Measurements from ENCODE around the gene RRM2.

The RRM2 gene

DNA sequence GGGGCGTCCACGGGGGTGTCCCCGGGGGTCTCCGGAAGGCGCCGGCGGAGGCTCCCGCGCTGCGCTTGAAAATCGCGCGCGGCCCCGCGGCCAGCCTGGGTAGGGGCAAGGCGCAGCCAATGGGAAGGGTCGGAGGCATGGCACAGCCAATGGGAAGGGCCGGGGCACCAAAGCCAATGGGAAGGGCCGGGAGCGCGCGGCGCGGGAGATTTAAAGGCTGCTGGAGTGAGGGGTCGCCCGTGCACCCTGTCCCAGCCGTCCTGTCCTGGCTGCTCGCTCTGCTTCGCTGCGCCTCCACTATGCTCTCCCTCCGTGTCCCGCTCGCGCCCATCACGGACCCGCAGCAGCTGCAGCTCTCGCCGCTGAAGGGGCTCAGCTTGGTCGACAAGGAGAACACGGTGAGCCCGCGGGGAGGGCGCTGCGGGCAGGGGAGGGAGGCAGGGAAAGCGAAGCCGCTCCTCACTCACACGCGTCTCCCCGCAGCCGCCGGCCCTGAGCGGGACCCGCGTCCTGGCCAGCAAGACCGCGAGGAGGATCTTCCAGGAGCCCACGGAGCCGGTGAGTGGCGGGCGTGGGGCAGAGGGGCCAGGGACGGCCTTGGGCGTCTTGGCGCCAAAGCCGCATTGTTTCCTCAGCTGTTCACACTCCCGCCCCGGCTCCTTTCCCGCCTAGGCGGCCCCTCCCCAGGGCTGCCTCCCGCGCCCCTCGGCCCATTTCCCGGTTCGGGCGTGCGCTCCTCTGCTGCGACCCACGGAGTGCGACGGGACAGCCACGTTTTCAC, at the start of gene RRM2:
Gene RRM2 (plus strand): TSS at position 240 of the 781 bp plus-strand sequence. CDS start 60 bp downstream, at position 300.
- Histone ChIP-seq H3F3A (ENCODE audit: low read depth) (peaks cover 8% of the 10 kb centered on the region), H2AFZ (ENCODE audit: low read length) (peak within 1 kb of the TSS; percentile 6; the same call in 1 of the 2 replicates), H3K79me2 (ENCODE audit: insufficient read depth, low read length) (peaks cover 87% of the 10 kb centered on the region), H3K36me3 (ENCODE audit: insufficient read depth, low read length) (peaks cover 29% of the 10 kb centered on the region), H3K4me2 (ENCODE audit: low read depth, low read length, poor library complexity, severe bottlenecking) (peak within 1 kb of the TSS; percentile 82), H4K20me1 (ENCODE audit: insufficient read depth, low read length, poor library complexity, severe bottlenecking) (peaks cover 48% of the 10 kb centered on the region), H3K4me3 (ENCODE audit: low read length, poor library complexity, severe bottlenecking) (peak within 1 kb of the TSS; percentile 83), H3K27me3 (ENCODE audit: insufficient read depth, low read length, poor library complexity, severe bottlenecking) (no peaks in the 10 kb centered on the region), H3K4me1 (ENCODE audit: insufficient read depth, low read length, poor library complexity, severe bottlenecking) (peaks cover 53% of the 10 kb centered on the region), H3K9ac (ENCODE audit: low read depth, low read length, poor library complexity, severe bottlenecking) (peak within 1 kb of the TSS; percentile 93), H3K9me3 (ENCODE audit: insufficient read depth, low read depth, low read length) (no peaks in the 10 kb centered on the region), H3K9me2 (replicated peaks; ENCODE audit: low read depth, low read length) (no peaks in the 10 kb centered on the region)
- TF ChIP-seq, protein P1, sequence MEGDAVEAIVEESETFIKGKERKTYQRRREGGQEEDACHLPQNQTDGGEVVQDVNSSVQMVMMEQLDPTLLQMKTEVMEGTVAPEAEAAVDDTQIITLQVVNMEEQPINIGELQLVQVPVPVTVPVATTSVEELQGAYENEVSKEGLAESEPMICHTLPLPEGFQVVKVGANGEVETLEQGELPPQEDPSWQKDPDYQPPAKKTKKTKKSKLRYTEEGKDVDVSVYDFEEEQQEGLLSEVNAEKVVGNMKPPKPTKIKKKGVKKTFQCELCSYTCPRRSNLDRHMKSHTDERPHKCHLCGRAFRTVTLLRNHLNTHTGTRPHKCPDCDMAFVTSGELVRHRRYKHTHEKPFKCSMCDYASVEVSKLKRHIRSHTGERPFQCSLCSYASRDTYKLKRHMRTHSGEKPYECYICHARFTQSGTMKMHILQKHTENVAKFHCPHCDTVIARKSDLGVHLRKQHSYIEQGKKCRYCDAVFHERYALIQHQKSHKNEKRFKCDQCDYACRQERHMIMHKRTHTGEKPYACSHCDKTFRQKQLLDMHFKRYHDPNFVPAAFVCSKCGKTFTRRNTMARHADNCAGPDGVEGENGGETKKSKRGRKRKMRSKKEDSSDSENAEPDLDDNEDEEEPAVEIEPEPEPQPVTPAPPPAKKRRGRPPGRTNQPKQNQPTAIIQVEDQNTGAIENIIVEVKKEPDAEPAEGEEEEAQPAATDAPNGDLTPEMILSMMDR (conservative IDR thresholded peaks at IDR 0.05; ENCODE audit: low read length) = no peak
- TF ChIP-seq EZH2phosphoT487 (IDR thresholded peaks at IDR 0.05; ENCODE audit: borderline replicate concordance) = no peak

DNA sequence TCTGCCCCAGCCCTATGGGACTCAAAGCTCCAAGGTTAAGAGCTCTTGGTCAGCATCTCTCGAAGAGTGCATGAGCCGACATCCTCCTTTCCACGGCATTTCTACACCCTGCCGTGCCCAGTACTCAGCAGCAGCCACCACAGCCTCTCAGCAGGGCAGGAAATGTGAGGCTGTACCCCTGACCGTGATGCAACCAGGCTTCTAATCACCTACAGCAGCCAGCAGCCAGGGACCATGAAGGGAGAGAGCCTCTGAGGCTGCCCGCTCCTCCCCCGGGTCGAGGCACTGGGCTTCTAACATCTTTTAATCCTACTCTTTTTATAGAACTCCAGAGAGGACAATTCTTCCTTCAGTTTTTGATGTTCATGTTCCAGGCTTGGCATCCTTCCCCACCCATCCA, 48.8 kb upstream of the RRM2 start:
- H3K79me2 ChIP-seq (ENCODE audit: insufficient read depth, low read length) = no peaks in the 10 kb centered on the region
- TF ChIP-seq, protein P1 (conservative IDR thresholded peaks at IDR 0.05; ENCODE audit: low read length) = no peak
- TF ChIP-seq EZH2phosphoT487 (IDR thresholded peaks at IDR 0.05; ENCODE audit: borderline replicate concordance) = no peak
- H3K36me3 ChIP-seq (ENCODE audit: insufficient read depth, low read length) = no peaks in the 10 kb centered on the region
- no peaks in the 10 kb centered on the region for H3K27me3 ChIP-seq (ENCODE audit: insufficient read depth, low read length, poor library complexity, severe bottlenecking)
- peaks cover 5% of the 10 kb centered on the region for H3K4me1 ChIP-seq (ENCODE audit: insufficient read depth, low read length, poor library complexity, severe bottlenecking)
- no peak overlapping the region for H3K4me3 ChIP-seq (ENCODE audit: low read length, poor library complexity, severe bottlenecking)
- H3K4me2 ChIP-seq (ENCODE audit: low read depth, low read length, poor library complexity, severe bottlenecking) = no peak overlapping the region
- no peak overlapping the region for H2AFZ ChIP-seq (ENCODE audit: low read length)
- no peaks in the 10 kb centered on the region for H4K20me1 ChIP-seq (ENCODE audit: insufficient read depth, low read length, poor library complexity, severe bottlenecking)
- no peaks in the 10 kb centered on the region for H3F3A ChIP-seq (ENCODE audit: low read depth)
- H3K9me3 ChIP-seq (ENCODE audit: insufficient read depth, low read depth, low read length) = no peaks in the 10 kb centered on the region
- H3K9me2 ChIP-seq (replicated peaks; ENCODE audit: low read depth, low read length) = no peaks in the 10 kb centered on the region
- no peak overlapping the region for H3K9ac ChIP-seq (ENCODE audit: low read depth, low read length, poor library complexity, severe bottlenecking)

DNA sequence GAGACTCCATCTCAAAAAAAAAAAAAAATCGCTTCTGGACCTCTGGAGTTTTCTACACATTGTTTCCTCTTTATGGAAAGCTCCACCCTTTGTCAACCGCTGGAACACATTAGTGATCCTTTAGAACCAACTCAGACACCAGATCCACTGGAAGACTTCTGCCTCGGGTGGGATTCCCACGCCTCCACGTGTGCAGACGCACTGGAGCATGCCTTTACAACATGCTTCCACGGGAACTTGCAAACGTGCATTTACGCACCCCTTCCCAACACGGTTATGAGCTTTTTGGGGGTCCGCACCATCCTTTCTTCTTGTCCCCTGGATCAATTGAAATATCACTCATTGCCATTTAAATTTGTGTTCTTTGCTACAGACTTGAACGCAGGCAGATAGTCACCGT, 47.4 kb upstream of the RRM2 start:
- no peak overlapping the region for H3K9ac ChIP-seq (ENCODE audit: low read depth, low read length, poor library complexity, severe bottlenecking)
- no peaks in the 10 kb centered on the region for H3K27me3 ChIP-seq (ENCODE audit: insufficient read depth, low read length, poor library complexity, severe bottlenecking)
- H3K36me3 ChIP-seq (ENCODE audit: insufficient read depth, low read length) = no peaks in the 10 kb centered on the region
- no peaks in the 10 kb centered on the region for H3K9me3 ChIP-seq (ENCODE audit: insufficient read depth, low read depth, low read length)
- H3K79me2 ChIP-seq (ENCODE audit: insufficient read depth, low read length) = no peaks in the 10 kb centered on the region
- no peak overlapping the region for H3K4me2 ChIP-seq (ENCODE audit: low read depth, low read length, poor library complexity, severe bottlenecking)
- no peaks in the 10 kb centered on the region for H4K20me1 ChIP-seq (ENCODE audit: insufficient read depth, low read length, poor library complexity, severe bottlenecking)
- TF ChIP-seq, protein P1 (conservative IDR thresholded peaks at IDR 0.05; ENCODE audit: low read length) = no peak
- no peak for TF ChIP-seq EZH2phosphoT487 (IDR thresholded peaks at IDR 0.05; ENCODE audit: borderline replicate concordance)
- H3K4me3 ChIP-seq (ENCODE audit: low read length, poor library complexity, severe bottlenecking) = no peak overlapping the region
- no peak overlapping the region for H2AFZ ChIP-seq (ENCODE audit: low read length)
- H3K9me2 ChIP-seq (replicated peaks; ENCODE audit: low read depth, low read length) = no peaks in the 10 kb centered on the region
- peaks cover 5% of the 10 kb centered on the region for H3K4me1 ChIP-seq (ENCODE audit: insufficient read depth, low read length, poor library complexity, severe bottlenecking)
- H3F3A ChIP-seq (ENCODE audit: low read depth) = no peaks in the 10 kb centered on the region

Measured in Loucy (cell line).